ENCODE measurements around the gene ALPG.
"Not testable (repeated sequence)": the region's sequence is repeated elsewhere in the genome, so short reads cannot be mapped to it uniquely, and the experiment has no call there.

DNA sequence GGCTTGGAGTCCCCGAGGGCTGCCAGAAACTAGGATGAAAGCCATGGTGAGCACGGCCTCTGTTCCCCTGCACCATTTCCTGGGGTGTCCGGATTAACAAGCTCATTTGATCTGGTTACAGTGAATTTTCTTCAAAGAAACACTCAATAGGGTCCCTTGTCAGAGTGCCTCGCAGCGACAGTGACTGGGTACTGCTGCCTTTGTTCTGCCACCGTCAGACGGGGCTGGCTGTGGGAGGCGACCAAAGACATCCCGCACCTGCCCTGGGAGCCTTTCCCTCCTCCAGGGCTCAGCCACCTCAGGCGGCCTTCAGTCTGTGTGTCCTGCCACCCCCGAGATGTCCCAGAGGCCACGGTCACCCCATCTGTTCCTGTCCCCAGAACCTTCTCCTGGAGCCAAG lies 36.6 kb upstream of the ALPG start:
- TF ChIP-seq, protein P1, sequence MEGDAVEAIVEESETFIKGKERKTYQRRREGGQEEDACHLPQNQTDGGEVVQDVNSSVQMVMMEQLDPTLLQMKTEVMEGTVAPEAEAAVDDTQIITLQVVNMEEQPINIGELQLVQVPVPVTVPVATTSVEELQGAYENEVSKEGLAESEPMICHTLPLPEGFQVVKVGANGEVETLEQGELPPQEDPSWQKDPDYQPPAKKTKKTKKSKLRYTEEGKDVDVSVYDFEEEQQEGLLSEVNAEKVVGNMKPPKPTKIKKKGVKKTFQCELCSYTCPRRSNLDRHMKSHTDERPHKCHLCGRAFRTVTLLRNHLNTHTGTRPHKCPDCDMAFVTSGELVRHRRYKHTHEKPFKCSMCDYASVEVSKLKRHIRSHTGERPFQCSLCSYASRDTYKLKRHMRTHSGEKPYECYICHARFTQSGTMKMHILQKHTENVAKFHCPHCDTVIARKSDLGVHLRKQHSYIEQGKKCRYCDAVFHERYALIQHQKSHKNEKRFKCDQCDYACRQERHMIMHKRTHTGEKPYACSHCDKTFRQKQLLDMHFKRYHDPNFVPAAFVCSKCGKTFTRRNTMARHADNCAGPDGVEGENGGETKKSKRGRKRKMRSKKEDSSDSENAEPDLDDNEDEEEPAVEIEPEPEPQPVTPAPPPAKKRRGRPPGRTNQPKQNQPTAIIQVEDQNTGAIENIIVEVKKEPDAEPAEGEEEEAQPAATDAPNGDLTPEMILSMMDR (IDR thresholded peaks at IDR 0.05), result not testable (repeated sequence)
- not testable (repeated sequence) for TF ChIP-seq EZH2, EZH2phosphoT487 (IDR thresholded peaks at IDR 0.05)
